ENCODE data around the gene NLK.
"Not testable (repeated sequence)": the region's sequence is repeated elsewhere in the genome, so short reads cannot be mapped to it uniquely, and the experiment has no call there.

Gene NLK

GRCh38 chr17:28076144-28076543 lies 33.7 kb downstream of the NLK start:
- no peak for DNase-seq

GRCh38 chr17:28077140-28077539 lies 34.7 kb downstream of the NLK start:
- not testable (repeated sequence) for DNase-seq

- no peak for DNase-seq
Observed at GRCh38 chr17:28078341-28079229, 36.1 kb downstream of the NLK start.

GRCh38 chr17:28081467-28081866 lies 39.0 kb downstream of the NLK start:
- DNase-seq, result no peak

- DNase-seq, result no peak
Observed at GRCh38 chr17:28085766-28086165, 43.3 kb downstream of the NLK start.

GRCh38 chr17:28086519-28086918 lies 44.0 kb downstream of the NLK start:
- DNase-seq, result no peak

GRCh38 chr17:28087743-28088142 lies 45.3 kb downstream of the NLK start:
- no peak for DNase-seq

- DNase-seq, result no peak
Observed at GRCh38 chr17:28090551-28090950, 48.1 kb downstream of the NLK start.

- no peak for DNase-seq
Observed at GRCh38 chr17:28092088-28092487, 49.6 kb downstream of the NLK start.

GRCh38 chr17:28093999-28094716 lies 51.7 kb downstream of the NLK start:
- DNase-seq, result no peak

GRCh38 chr17:28096756-28097155 lies 54.3 kb downstream of the NLK start:
- no peak for DNase-seq

GRCh38 chr17:28097254-28097653 lies 54.8 kb downstream of the NLK start:
- DNase-seq, result no peak

GRCh38 chr17:28097901-28098300 lies 55.4 kb downstream of the NLK start:
- no peak for DNase-seq

GRCh38 chr17:28098591-28098990 lies 56.1 kb downstream of the NLK start:
- DNase-seq, result not testable (repeated sequence)

GRCh38 chr17:28100251-28100650 lies 57.8 kb downstream of the NLK start:
- no peak for DNase-seq

GRCh38 chr17:28100936-28101335 lies 58.5 kb downstream of the NLK start:
- DNase-seq, result no peak

GRCh38 chr17:28101919-28102318 lies 59.4 kb downstream of the NLK start:
- DNase-seq, result no peak

GRCh38 chr17:28105501-28105900 lies 63.0 kb downstream of the NLK start:
- no peak for DNase-seq

GRCh38 chr17:28110184-28110583 lies 67.7 kb downstream of the NLK start:
- DNase-seq, result no peak

GRCh38 chr17:28112181-28112580 lies 69.7 kb downstream of the NLK start:
- DNase-seq, result no peak

- no peak for DNase-seq
Observed at GRCh38 chr17:28112606-28113005, 70.1 kb downstream of the NLK start.

GRCh38 chr17:28113269-28113668 lies 70.8 kb downstream of the NLK start:
- DNase-seq, result no peak

GRCh38 chr17:28115046-28115445 lies 72.6 kb downstream of the NLK start:
- no peak for DNase-seq

- DNase-seq, result no peak
Observed at GRCh38 chr17:28117304-28117703, 74.8 kb downstream of the NLK start.
